ENCODE measurements around the gene TRIP6. TPM values are rescaled to one million over a fixed set of nuclear protein-coding genes. Genes with fewer than 3 reads are reported as not detected.
A peak's percentile ranks its signal among the peaks of the same experiment; 100 is the strongest.

The TRIP6 gene
- total RNA-seq, 4 donors from 2014 or later, result 64.5 to 122 (median 109) TPM

- no peak overlapping the region for H3K4me3 ChIP-seq (replicated peaks in 1 of 3)
- no peaks in the 10 kb centered on the region for H3K27me3 ChIP-seq
- H3K27ac ChIP-seq, result peak overlapping the region in 2 of 3 donors; percentile 5 to 96
- intact Hi-C loops (cut with DNase I), result no loop called here
- no peak for DNase-seq
- peaks cover 0 to 7% of the 10 kb centered on the region in 2 donors for H3K36me3 ChIP-seq
- H3K9me3 ChIP-seq, result no peaks in the 10 kb centered on the region
- no peak for TF ChIP-seq CTCF (IDR thresholded peaks at IDR 0.05)
- no peak for TF ChIP-seq POLR2A (IDR thresholded peaks at IDR 0.05)
- peaks cover 14 to 26% of the 10 kb centered on the region in 2 donors for H3K4me1 ChIP-seq
- WGBS, 2 donors, result 86 to 91% methylated on average over 10 to 16 of the region's 17 CpGs
Measured at GRCh38 chr7:100865372-100865911, 1.7 kb upstream of the TRIP6 start.

- H3K27me3 ChIP-seq, result no peaks in the 10 kb centered on the region
- intact Hi-C loops (cut with DNase I), result no loop called here
- peak overlapping the region; percentile 96 to 99 (median 96) for H3K27ac ChIP-seq
- DNase-seq, result peak; percentile 72 to 75
- 78 to 81% methylated on average over 23 to 36 of the region's 46 CpGs for WGBS, 2 donors
- peaks cover 1 to 14% of the 10 kb centered on the region in 2 donors for H3K36me3 ChIP-seq
- TF ChIP-seq POLR2A (IDR thresholded peaks at IDR 0.05), result no peak
- peaks cover 14 to 26% of the 10 kb centered on the region in 2 donors for H3K4me1 ChIP-seq
- no peaks in the 10 kb centered on the region for H3K9me3 ChIP-seq
- H3K4me3 ChIP-seq (replicated peaks in 1 of 3), result peak overlapping the region in 1 of 3 donors; percentile 72
Measured at GRCh38 chr7:100865938-100866728, 1.1 kb upstream of the TRIP6 start.

GRCh38 chr7:100866729-100867039, 503 bp upstream of the TRIP6 start:
- Histone ChIP-seq H3K4me3 (replicated peaks in 1 of 3) (peak overlapping the region in 1 of 3 donors; percentile 72), H3K36me3 (peaks cover 7 to 15% of the 10 kb centered on the region in 2 donors), H3K4me1 (peaks cover 14 to 26% of the 10 kb centered on the region in 2 donors), H3K27me3 (no peaks in the 10 kb centered on the region), H3K27ac (peak overlapping the region; percentile 96 to 99 (median 96)), H3K9me3 (no peaks in the 10 kb centered on the region)
- intact Hi-C loops (cut with DNase I), result no loop called here
- no peak for TF ChIP-seq CTCF (IDR thresholded peaks at IDR 0.05)
- no peak for TF ChIP-seq POLR2A (IDR thresholded peaks at IDR 0.05)
- DNase-seq, result no peak
- 8 to 48% methylated on average over 2 to 5 of the region's 5 CpGs for WGBS, 2 donors

- peak; percentile 47 to 49 for DNase-seq
- peaks cover 14 to 26% of the 10 kb centered on the region in 2 donors for H3K4me1 ChIP-seq
- H3K4me3 ChIP-seq (replicated peaks in 1 of 3), result peak overlapping the region; percentile 72 to 100 (median 83)
- H3K9me3 ChIP-seq, result no peaks in the 10 kb centered on the region
- TF ChIP-seq CTCF (IDR thresholded peaks at IDR 0.05), result no peak
- TF ChIP-seq POLR2A (IDR thresholded peaks at IDR 0.05), result peak in 1 of 2 donors; percentile 9
- H3K27me3 ChIP-seq, result no peaks in the 10 kb centered on the region
- peaks cover 13 to 24% of the 10 kb centered on the region in 2 donors for H3K36me3 ChIP-seq
- H3K27ac ChIP-seq, result peak overlapping the region; percentile 96 to 99 (median 96)
- 15 to 16% methylated on average over 22 to 27 of the region's 27 CpGs for WGBS, 2 donors
- intact Hi-C loops (cut with DNase I), result no loop called here
Measured at GRCh38 chr7:100867776-100868485, 744 bp downstream of the TRIP6 start.

- no peak for TF ChIP-seq CTCF (IDR thresholded peaks at IDR 0.05)
- TF ChIP-seq POLR2A (IDR thresholded peaks at IDR 0.05), result no peak
- H3K9me3 ChIP-seq, result no peaks in the 10 kb centered on the region
- peaks cover 13 to 33% of the 10 kb centered on the region in 2 donors for H3K36me3 ChIP-seq
- no peak for DNase-seq
- peaks cover 25 to 29% of the 10 kb centered on the region in 2 donors for H3K4me1 ChIP-seq
- 87 to 95% methylated on average over 10 of the region's 10 CpGs for WGBS, 2 donors
- H3K27me3 ChIP-seq, result no peaks in the 10 kb centered on the region
- peak overlapping the region in 1 of 3 donors; percentile 100 for H3K4me3 ChIP-seq (replicated peaks in 1 of 3)
- H3K27ac ChIP-seq, result peak overlapping the region; percentile 92 to 94 (median 93)
- intact Hi-C loops (cut with DNase I), result no loop called here
Measured at GRCh38 chr7:100873599-100874299, 6.6 kb downstream of the TRIP6 start.
